GM12878 (cell line): ENCODE results near the gene CARD10. TPM values are rescaled to one million over a fixed set of nuclear protein-coding genes. Genes with fewer than 3 reads are reported as not detected.

Experiments
- ATAC-seq: fragments of 200-7000 bp; cut with Tn5 transposase; 3 replicates; pipeline ENCODE4 v1.9.1; 2020; ENCODE audit warnings: mild to moderate bottlenecking, moderate library complexity
- BruUV-seq: library from RNA; stranded (reverse); fragments of 400-500 nt; replicated peaks from 2 replicates; lab custom pipeline; 2021; lab: Mats Ljungman, UMichigan
- CTCF ChIA-PET: fragments of 300-600 bp; sonication (Branson Sonifier 250); formaldehyde crosslinking; extraction: SDS; loops from one replicate; lab custom pipeline; 2021; ENCODE audit warnings: inconsistent platforms; lab: Yijun Ruan, JAX
- POLR2A ChIA-PET: fragments of 350-600 bp; formaldehyde crosslinking; extraction: SDS; loops from one replicate; lab custom pipeline; 2021; ENCODE audit warnings: inconsistent platforms; lab: Charles Lee
- RAD21 ChIA-PET: fragments of 300-600 bp; sonication (Branson Sonifier 250); formaldehyde crosslinking; loops from one replicate; lab custom pipeline; 2023; ENCODE audit warnings: antibody characterized with exemption; ENCODE audit not compliant: unreplicated experiment; lab: Charles Lee
- SMC1A ChIA-PET: fragments of 300-600 bp; sonication (Branson Sonifier 250); formaldehyde crosslinking; loops from one replicate; lab custom pipeline; 2023; ENCODE audit not compliant: unreplicated experiment, uncharacterized antibody; lab: Charles Lee
- DNase-seq: peaks from one replicate; pipeline ENCODE4 v3.0.0-alpha.2; 2011; ENCODE audit warnings: low read depth, low spot score
- FAIRE-seq: peaks from 3 replicates; lab custom pipeline; 2011; peaks lifted over from hg19 to GRCh38; lab: Jason Lieb, UNC
- H2AFZ ChIP-seq: 2 replicates; pipeline ENCODE4 v1.6.0; 2011; ENCODE audit warnings: low read depth, low read length, control low read depth; ENCODE audit not compliant: control insufficient read depth
- H3K27ac ChIP-seq: 2 replicates; pipeline ENCODE4 v1.5.1; 2011; ENCODE audit warnings: control low read depth; ENCODE audit not compliant: control insufficient read depth, insufficient read depth
- H3K27me3 ChIP-seq, 2 experiments: replicated peaks in 1 of 2; 2 replicates each; pipeline versions ENCODE4 v1.6.0 to v1.6.1; 2011; ENCODE audit warnings: low read length in 1 of 2; ENCODE audit not compliant: control insufficient read depth in 2 of 2, insufficient read depth in 2 of 2
- H3K36me3 ChIP-seq, 2 experiments: 2 replicates each; pipeline ENCODE4 v1.5.1; 2011; ENCODE audit warnings: low read length in 1 of 2; ENCODE audit not compliant: control insufficient read depth in 2 of 2, insufficient read depth in 2 of 2
- H3K4me1 ChIP-seq: 2 replicates; pipeline ENCODE4 v1.6.1; 2011; ENCODE audit warnings: mild to moderate bottlenecking, low read length, moderate library complexity, mixed read lengths; ENCODE audit not compliant: control insufficient read depth, insufficient read depth
- H3K4me2 ChIP-seq: 2 replicates; pipeline ENCODE4 v1.6.0; 2011; ENCODE audit warnings: control low read depth; ENCODE audit not compliant: control insufficient read depth, insufficient read depth
- H3K4me3 ChIP-seq: fragments of 200-600 bp; sonication (generic); 2 replicates; pipeline ENCODE4 v1.5.1; 2016
- H3K79me2 ChIP-seq: 2 replicates; pipeline ENCODE4 v1.6.0; 2011; ENCODE audit warnings: low read length; ENCODE audit not compliant: control insufficient read depth, insufficient read depth
- H3K9ac ChIP-seq: 2 replicates; pipeline ENCODE4 v1.8.0; 2011; ENCODE audit warnings: low read length, control low read depth, mixed read lengths; ENCODE audit not compliant: control insufficient read depth, insufficient read depth
- H3K9me3 ChIP-seq: replicated peaks from 3 replicates; pipeline ENCODE4 v1.5.1; 2011; ENCODE audit warnings: mild to moderate bottlenecking, low read length; ENCODE audit not compliant: control insufficient read depth, insufficient read depth
- H4K20me1 ChIP-seq: 2 replicates; pipeline ENCODE4 v1.6.0; 2011; ENCODE audit not compliant: control insufficient read depth, insufficient read depth
- ASH2L ChIP-seq: fragments of 300-600, 200-600 bp; sonication (generic); IDR thresholded peaks from 2 replicates; pipeline ENCODE4 v1.6.1; 2017; ENCODE audit warnings: low read depth, mild to moderate bottlenecking, borderline replicate concordance
- BMI1 ChIP-seq: fragments of 450-650 bp; IDR thresholded peaks from 2 replicates; pipeline ENCODE4 v1.6.1; 2016; ENCODE audit warnings: mild to moderate bottlenecking, moderate library complexity, borderline replicate concordance
- E2F4 ChIP-seq: IDR thresholded peaks from 2 replicates; pipeline ENCODE4 v1.6.1; 2012; ENCODE audit warnings: low read depth, low read length, improper control_type of control experiment
- IKZF1 ChIP-seq: fragments of 450-650 bp; conservative IDR thresholded peaks from 2 replicates; pipeline ENCODE4 v1.6.1; 2017; ENCODE audit warnings: antibody characterized with exemption, mild to moderate bottlenecking
- JUNB ChIP-seq: IDR thresholded peaks from 2 replicates; pipeline ENCODE4 v1.6.1; 2016; ENCODE audit warnings: antibody characterized with exemption, mild to moderate bottlenecking
- MEF2A ChIP-seq: IDR thresholded peaks from 2 replicates; pipeline ENCODE4 v1.6.1; 2011; ENCODE audit warnings: low read depth, mild to moderate bottlenecking, low read length, moderate library complexity; ENCODE audit not compliant: insufficient read depth
- PML ChIP-seq: IDR thresholded peaks from 2 replicates; pipeline ENCODE4 v1.6.1; 2012; ENCODE audit warnings: low read length, inconsistent platforms
- TARDBP ChIP-seq: IDR thresholded peaks from 2 replicates; pipeline ENCODE4 v1.6.1; 2016; ENCODE audit warnings: borderline replicate concordance
- YY1 ChIP-seq: IDR thresholded peaks from 2 replicates; pipeline ENCODE4 v1.6.1; 2011; ENCODE audit warnings: low read depth, mild to moderate bottlenecking, low read length
- ZBTB40 ChIP-seq: fragments of 450-650 bp; IDR thresholded peaks from 2 replicates; pipeline ENCODE4 v1.6.1; 2016; ENCODE audit warnings: mild to moderate bottlenecking, moderate library complexity, borderline replicate concordance
- WGBS: methylation state at CpG from one replicate; pipeline ENCODE4 v1.1.6; 2016; ENCODE audit warnings: low lambda C conversion rate; ENCODE audit not compliant: insufficient replicate concordance, insufficient coverage; ENCODE audit errors: missing lambda C conversion rate; 5-methylcytosine and 5-hydroxymethylcytosine counted together
- in situ Hi-C: fragments of 300-500 bp; cut with MboI; formaldehyde crosslinking; loops from 9 replicates; pipeline ENCODE4 v1.14.3; 2018; ENCODE audit warnings: mixed read lengths
- intact Hi-C: fragments of 100-400 bp; cut with micrococcal nuclease; formaldehyde crosslinking; loops from one replicate; pipeline ENCODE4 v1.14.2; 2022; ENCODE audit not compliant: unreplicated experiment
- polyA plus RNA-seq, 11 experiments: library from polyadenylated mRNA; depleted of rRNA in 4 of 11; unstranded in 6 of 11; stranded (reverse) in 5 of 11; fragments of >200 nt; fragmentation: Nextera tagmentation in 4 of 11; fragmentation: Illumina TruSeq in 1 of 11; extraction: Ambion mirVana in 4 of 11; extraction: Trizol in 1 of 11; gene quantifications; 1 replicate in 1 of 11; 2 replicates in 10 of 11; pipeline versions ENCODE4 v1.2.1 to v1.2.3, GENCODE V29; 2011 to 2016; ENCODE audit warnings: inconsistent platforms in 2 of 11, missing spikeins in 2 of 11, low read depth in 1 of 11
- total RNA-seq, 4 experiments: library from RNA; depleted of rRNA in 3 of 4; stranded (reverse); fragments of >200 nt in 3 of 4; fragmentation: Illumina TruSeq in 1 of 4; extraction: Trizol in 1 of 4; gene quantifications; 2 replicates each; pipeline versions ENCODE4 v1.2.1 to v1.2.3, GENCODE V29; 2013 to 2021

CARD10 gene
- total and polyA plus RNA-seq, 10 of the 15 experiments (the other 5 are each of a cell fraction or from before 2014, with no cell fraction given), result 0.08 to 0.10 (median 0.10) TPM; not detected in 7

GRCh38 chr22:37515901-37516300 is 3.3 kb downstream of the CARD10 start:
- RAD21 ChIA-PET, result no interaction called here
- Histone ChIP-seq H3K27ac (no peak overlapping the region), H3K4me3 (no peak overlapping the region), H3K27me3 (peaks cover 7 to 11% of the 10 kb centered on the region in 2 experiments; a peak in 3 of 4 replicates), H3K79me2 (no peaks in the 10 kb centered on the region), H3K4me2 (no peak overlapping the region), H2AFZ (no peak overlapping the region), H4K20me1 (no peaks in the 10 kb centered on the region), H3K9me3 (no peaks in the 10 kb centered on the region), H3K4me1 (no peaks in the 10 kb centered on the region), H3K36me3 (no peaks in the 10 kb centered on the region), H3K9ac (no peak overlapping the region)
- DNase-seq (no peak), ATAC-seq (no peak), FAIRE-seq (no peak)
- POLR2A ChIA-PET, result no interaction called here
- TF ChIP-seq BMI1 (no peak), IKZF1 (no peak), JUNB (no peak), TARDBP (no peak), MEF2A (no peak), ASH2L (no peak), E2F4 (no peak), ZBTB40 (no peak), YY1 (no peak), PML (no peak)
- in situ Hi-C loops (no loop called here), intact Hi-C loops (no loop called here)
- 69% methylated on average over 23 of the region's 23 CpGs for WGBS
- no TSS peak for BruUV-seq
- SMC1A ChIA-PET, result no interaction called here
- CTCF ChIA-PET, result no interaction called here
